Measurements from ENCODE around the gene CHST13. TPM values are rescaled to one million over a fixed set of nuclear protein-coding genes. Genes with fewer than 3 reads are reported as not detected.

Gene CHST13
- total and polyA plus RNA-seq, 5 experiments from 2014 or later: 0.14 TPM; not detected in 4

- DNase-seq (peak in 1 of 10 donors; percentile 59), ATAC-seq (no peak)
- Mint-ChIP-seq H3K9me3 (no peaks in the 10 kb centered on the region), H3K36me3 (no peaks in the 10 kb centered on the region), H3K4me3 (no peak overlapping the region), H3K27ac (peak overlapping the region in 2 of 10 donors; percentile 24 to 53), H3K27me3 (no peaks in the 10 kb centered on the region), H3K4me1 (peaks cover 9 to 13% (median 10%) of the 10 kb centered on the region in 4 donors)
- POLR2A ChIA-PET: no interaction called here
These were observed 42.0 kb upstream of the CHST13 start for GRCh38 chr3:126481808-126482502.

DNA sequence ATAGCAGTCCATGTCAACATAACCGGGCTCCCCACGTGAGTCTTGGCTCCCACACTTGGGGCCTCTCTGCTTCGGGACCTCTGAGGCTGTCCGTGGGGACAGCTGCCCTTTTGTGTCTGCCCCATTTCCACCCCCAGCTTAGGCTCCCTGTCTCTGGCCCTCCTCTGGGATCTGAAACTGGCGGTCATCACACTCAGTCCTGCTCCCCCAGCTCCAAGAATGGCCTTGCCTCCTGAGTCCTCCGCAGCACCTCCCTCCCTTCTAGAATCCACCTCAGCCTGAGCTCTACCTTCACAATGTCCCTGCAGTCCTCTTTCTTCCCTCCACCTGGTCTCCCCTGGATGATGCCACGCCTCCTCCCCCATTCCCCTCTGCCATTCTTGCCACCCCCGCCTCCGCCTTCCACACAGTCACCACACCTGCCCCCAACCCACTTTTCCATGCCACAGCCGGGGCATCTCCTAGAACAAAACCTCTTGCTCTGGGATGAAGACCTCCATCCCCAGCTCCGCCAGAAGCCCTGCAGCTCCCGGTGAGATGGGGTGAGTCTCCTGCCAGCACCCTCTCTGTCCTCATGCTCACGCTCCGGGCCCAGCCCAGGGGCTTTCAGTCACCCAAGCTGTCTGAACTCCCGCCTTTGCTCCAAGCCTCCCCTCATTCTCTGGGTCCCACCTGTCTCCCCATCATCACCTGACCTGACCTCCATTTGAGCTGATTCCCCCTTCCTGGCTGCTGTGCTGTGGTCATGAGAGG lies 41.3 kb upstream of the CHST13 start:
- no peaks in the 10 kb centered on the region for H3K36me3 Mint-ChIP-seq
- ATAC-seq: no peak
- peak overlapping the region in 3 of 10 donors; percentile 24 to 69 (median 35) for H3K27ac Mint-ChIP-seq
- DNase-seq: peak in 1 of 10 donors; percentile 38
- H3K4me1 Mint-ChIP-seq: peaks cover 9 to 14% (median 12%) of the 10 kb centered on the region in 4 donors
- POLR2A ChIA-PET: no interaction called here
- H3K9me3 Mint-ChIP-seq: no peaks in the 10 kb centered on the region
- H3K27me3 Mint-ChIP-seq: no peaks in the 10 kb centered on the region
- no peak overlapping the region for H3K4me3 Mint-ChIP-seq

GRCh38 chr3:126483321-126483761 lies 40.6 kb upstream of the CHST13 start:
- peak overlapping the region in 1 of 10 donors; percentile 69 for H3K27ac Mint-ChIP-seq
- no peak for ATAC-seq
- DNase-seq: peak in 1 of 10 donors; percentile 50
- H3K4me1 Mint-ChIP-seq: peaks cover 11 to 14% (median 13%) of the 10 kb centered on the region in 4 donors
- H3K27me3 Mint-ChIP-seq: no peaks in the 10 kb centered on the region
- POLR2A ChIA-PET: no interaction called here
- H3K36me3 Mint-ChIP-seq: no peaks in the 10 kb centered on the region
- H3K9me3 Mint-ChIP-seq: no peaks in the 10 kb centered on the region
- no peak overlapping the region for H3K4me3 Mint-ChIP-seq

- Mint-ChIP-seq H3K27ac (peak overlapping the region in 1 of 10 donors; percentile 5), H3K4me3 (no peak overlapping the region), H3K4me1 (peaks cover 11 to 14% (median 13%) of the 10 kb centered on the region in 4 donors), H3K9me3 (no peaks in the 10 kb centered on the region), H3K36me3 (no peaks in the 10 kb centered on the region), H3K27me3 (no peaks in the 10 kb centered on the region)
- POLR2A ChIA-PET: no interaction called here
- ATAC-seq (no peak), DNase-seq (no peak)
These were observed 39.8 kb upstream of the CHST13 start for GRCh38 chr3:126484148-126484547.

DNA sequence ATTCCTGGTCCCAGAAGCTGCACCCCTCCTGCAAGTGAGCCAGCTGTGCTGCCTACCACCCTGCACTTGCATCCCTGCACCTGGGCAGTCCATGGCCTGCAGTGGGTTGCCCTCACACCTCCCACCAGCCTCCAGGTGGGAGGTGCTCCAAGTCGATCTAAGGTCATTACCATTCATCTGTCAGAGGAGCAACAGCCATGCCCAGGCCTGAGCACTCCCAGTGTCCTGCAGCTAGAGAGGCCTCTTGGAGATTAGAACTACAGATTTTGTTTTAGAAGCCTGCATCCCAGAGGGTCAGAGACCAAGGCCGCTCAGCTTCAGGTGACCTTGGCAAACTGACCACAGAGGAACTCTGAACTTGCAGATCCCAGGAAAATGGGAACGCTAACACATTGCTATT lies 39.3 kb upstream of the CHST13 start:
- Mint-ChIP-seq H3K4me3 (no peak overlapping the region), H3K27ac (peak overlapping the region in 2 of 10 donors; percentile 5 to 63), H3K27me3 (no peaks in the 10 kb centered on the region), H3K36me3 (no peaks in the 10 kb centered on the region), H3K9me3 (no peaks in the 10 kb centered on the region), H3K4me1 (peaks cover 11 to 14% (median 13%) of the 10 kb centered on the region in 4 donors)
- no peak for DNase-seq
- POLR2A ChIA-PET: no interaction called here
- ATAC-seq: no peak

DNA sequence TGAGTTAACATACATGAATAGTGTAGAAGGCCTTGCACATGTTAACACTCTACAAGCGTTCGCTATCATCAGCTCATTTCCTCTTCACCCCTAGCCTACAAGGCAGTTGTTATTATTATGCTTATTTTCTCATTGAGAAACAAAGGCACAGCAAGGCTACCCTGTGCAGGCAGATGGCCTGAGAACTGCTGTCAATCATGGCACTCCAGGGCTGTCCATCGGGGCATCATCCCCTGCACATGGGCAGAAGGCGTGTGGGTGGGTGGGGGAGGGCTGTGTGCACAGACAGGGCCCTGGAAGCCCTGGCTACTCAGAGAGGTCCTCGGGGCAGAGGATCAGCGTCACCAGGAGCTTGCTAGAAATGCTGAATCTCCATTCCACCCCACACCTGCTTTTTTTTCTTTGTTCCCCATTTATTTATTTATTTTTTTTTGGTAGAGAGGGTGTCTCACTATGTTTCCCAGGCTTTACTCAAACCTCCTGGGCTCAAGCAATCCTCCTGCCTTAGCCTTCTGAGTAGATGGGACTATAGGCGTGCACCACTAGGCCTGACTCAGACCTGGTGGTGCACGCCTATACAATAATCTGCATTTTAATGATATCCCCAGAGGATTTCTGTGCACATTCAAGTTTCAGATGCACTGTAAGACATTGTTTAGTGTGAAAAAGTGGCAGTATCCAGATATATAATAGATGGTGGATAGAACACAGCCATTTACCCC lies 38.6 kb upstream of the CHST13 start:
- ATAC-seq: no peak
- DNase-seq: peak in 1 of 10 donors; percentile 24
- no peak overlapping the region for H3K4me3 Mint-ChIP-seq
- H3K4me1 Mint-ChIP-seq: peaks cover 11 to 14% (median 13%) of the 10 kb centered on the region in 4 donors
- H3K9me3 Mint-ChIP-seq: no peaks in the 10 kb centered on the region
- POLR2A ChIA-PET: no interaction called here
- peak overlapping the region in 1 of 10 donors; percentile 29 for H3K27ac Mint-ChIP-seq
- no peaks in the 10 kb centered on the region for H3K27me3 Mint-ChIP-seq
- H3K36me3 Mint-ChIP-seq: no peaks in the 10 kb centered on the region

GRCh38 chr3:126485956-126486355 lies 38.0 kb upstream of the CHST13 start:
- DNase-seq (peak in 1 of 10 donors; percentile 34), ATAC-seq (no peak)
- peaks cover 11 to 14% (median 13%) of the 10 kb centered on the region in 4 donors for H3K4me1 Mint-ChIP-seq
- H3K9me3 Mint-ChIP-seq: no peaks in the 10 kb centered on the region
- no peak overlapping the region for H3K4me3 Mint-ChIP-seq
- POLR2A ChIA-PET: no interaction called here
- no peaks in the 10 kb centered on the region for H3K27me3 Mint-ChIP-seq
- no peaks in the 10 kb centered on the region for H3K36me3 Mint-ChIP-seq
- peak overlapping the region in 2 of 10 donors; percentile 29 to 32 for H3K27ac Mint-ChIP-seq

DNA sequence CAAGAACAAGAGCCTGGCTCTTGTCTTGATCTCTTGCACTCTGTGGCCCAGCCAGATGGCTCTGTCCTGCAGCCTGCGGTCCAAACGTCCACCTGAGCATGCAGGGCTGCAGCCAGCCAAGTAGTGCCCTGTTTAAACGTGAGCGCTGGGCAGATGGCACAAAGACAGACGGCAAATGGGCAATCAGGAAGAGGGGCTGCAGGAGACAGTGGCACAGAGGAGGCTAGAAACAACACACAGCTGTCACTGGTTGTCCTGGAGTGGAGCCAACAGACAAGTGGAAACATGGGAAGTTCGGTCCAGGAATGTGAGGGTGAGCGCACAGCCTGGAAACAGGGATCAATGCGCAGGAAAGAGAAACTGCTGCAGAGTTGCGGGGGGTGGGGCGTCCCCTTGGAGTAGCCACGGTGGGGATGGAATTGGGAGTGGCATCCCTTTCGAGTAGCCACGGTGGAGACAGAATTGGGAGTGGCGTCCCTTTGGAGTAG lies 37.6 kb upstream of the CHST13 start:
- DNase-seq (no peak), ATAC-seq (no peak)
- peaks cover 11 to 14% (median 13%) of the 10 kb centered on the region in 4 donors for H3K4me1 Mint-ChIP-seq
- H3K27ac Mint-ChIP-seq: peak overlapping the region in 2 of 10 donors; percentile 11 to 32
- peak overlapping the region in 2 of 10 donors; percentile 5 to 40 for H3K4me3 Mint-ChIP-seq
- H3K36me3 Mint-ChIP-seq: no peaks in the 10 kb centered on the region
- POLR2A ChIA-PET: no interaction called here
- no peaks in the 10 kb centered on the region for H3K27me3 Mint-ChIP-seq
- H3K9me3 Mint-ChIP-seq: no peaks in the 10 kb centered on the region

DNA sequence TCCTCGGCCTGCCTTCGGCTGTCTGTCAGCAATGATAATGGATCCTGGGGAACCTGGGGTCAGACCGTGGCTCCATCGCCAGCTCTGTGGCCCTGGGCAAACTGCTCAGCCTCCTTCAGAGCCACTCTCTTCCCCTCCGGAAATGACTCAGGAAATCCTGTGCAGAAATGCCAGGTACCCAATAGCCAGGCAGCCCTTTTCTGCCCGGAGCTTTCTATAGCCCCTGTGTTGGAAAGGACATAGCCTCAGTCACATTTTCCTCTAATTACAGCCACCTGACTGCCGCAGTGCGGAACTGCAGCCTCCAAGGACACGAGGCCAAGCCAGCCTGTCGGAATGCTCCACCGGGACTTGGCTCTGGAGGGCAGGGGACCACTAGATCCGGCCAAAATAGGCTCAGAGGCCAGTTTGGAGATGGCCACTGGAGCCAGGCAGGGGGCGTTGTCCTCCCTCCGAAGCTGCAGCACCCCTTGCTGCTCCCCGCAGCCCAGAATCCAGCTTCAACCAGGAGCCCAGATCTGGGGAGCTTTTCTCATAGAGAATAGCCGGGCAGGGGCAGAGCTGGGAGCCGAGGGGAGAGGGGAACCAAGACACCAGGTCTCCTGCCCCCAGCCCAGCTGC lies 36.7 kb upstream of the CHST13 start:
- peak overlapping the region in 3 of 10 donors; percentile 18 to 50 (median 22) for H3K4me3 Mint-ChIP-seq
- H3K9me3 Mint-ChIP-seq: no peaks in the 10 kb centered on the region
- peaks cover 11 to 14% (median 13%) of the 10 kb centered on the region in 4 donors for H3K4me1 Mint-ChIP-seq
- ATAC-seq: no peak
- no peaks in the 10 kb centered on the region for H3K36me3 Mint-ChIP-seq
- no peaks in the 10 kb centered on the region for H3K27me3 Mint-ChIP-seq
- peak overlapping the region in 3 of 10 donors; percentile 31 to 47 (median 38) for H3K27ac Mint-ChIP-seq
- POLR2A ChIA-PET: no interaction called here
- no peak for DNase-seq

- POLR2A ChIA-PET: no interaction called here
- DNase-seq: no peak
These were observed 35.8 kb upstream of the CHST13 start for GRCh38 chr3:126488185-126488584.

GRCh38 chr3:126488886-126489569 lies 34.9 kb upstream of the CHST13 start:
- H3K27ac Mint-ChIP-seq: peak overlapping the region in 2 of 10 donors; percentile 53 to 57
- ATAC-seq: no peak
- POLR2A ChIA-PET: no interaction called here
- H3K9me3 Mint-ChIP-seq: no peaks in the 10 kb centered on the region
- no peak overlapping the region for H3K4me3 Mint-ChIP-seq
- H3K36me3 Mint-ChIP-seq: no peaks in the 10 kb centered on the region
- peaks cover 13 to 18% (median 14%) of the 10 kb centered on the region in 4 donors for H3K4me1 Mint-ChIP-seq
- no peak for DNase-seq
- no peaks in the 10 kb centered on the region for H3K27me3 Mint-ChIP-seq

More at GRCh38 chr3:126488185-126488584, 35.8 kb upstream of the CHST13 start:
- Mint-ChIP-seq H3K27ac (peak overlapping the region in 1 of 10 donors; percentile 28), H3K36me3 (no peaks in the 10 kb centered on the region), H3K4me1 (peaks cover 10 to 14% (median 13%) of the 10 kb centered on the region in 4 donors), H3K9me3 (no peaks in the 10 kb centered on the region), H3K4me3 (no peak overlapping the region), H3K27me3 (no peaks in the 10 kb centered on the region)
- no peak for ATAC-seq

GRCh38 chr3:126490619-126491018 lies 33.3 kb upstream of the CHST13 start:
- H3K27ac Mint-ChIP-seq: peak overlapping the region in 1 of 10 donors; percentile 58
- POLR2A ChIA-PET: interaction anchor here (0.6 kb wide), 1 partner anchor 1518 kb away, joined by 4 read pairs; no protein-coding TSS in a partner anchor

More at GRCh38 chr3:126490619-126491018, 33.3 kb upstream of the CHST13 start:
- DNase-seq: no peak
- peaks cover 13 to 24% (median 14%) of the 10 kb centered on the region in 4 donors for H3K4me1 Mint-ChIP-seq
- H3K9me3 Mint-ChIP-seq: no peaks in the 10 kb centered on the region
- no peak overlapping the region for H3K4me3 Mint-ChIP-seq
- no peaks in the 10 kb centered on the region for H3K36me3 Mint-ChIP-seq
- H3K27me3 Mint-ChIP-seq: no peaks in the 10 kb centered on the region
- no peak for ATAC-seq

Data from naive thymus-derived CD8-positive, alpha-beta T cell (primary cell).